Activated CD8-positive, alpha-beta T cell treated with anti-CD3 and anti-CD28 coated beads, Interleukin-2, amount 10 ng/mL, durations not matched to agents 7 days and 5 days (primary cell): ENCODE results near the gene KLHL26. TPM values are rescaled to one million over a fixed set of nuclear protein-coding genes. Genes with fewer than 3 reads are reported as not detected.

ENCODE experiments used
- ATAC-seq: fragments of 150-1000 bp; cut with Tn5 transposase; one replicate; pipeline ENCODE4 v1.10.0; 2021; ENCODE audit warnings: moderate library complexity
- CTCF ChIA-PET: fragments of 350-600 bp; sonication (Branson Sonifier 250); formaldehyde crosslinking; loops from one replicate; lab custom pipeline; 2021; ENCODE audit warnings: antibody characterized with exemption; lab: Charles Lee
- POLR2A ChIA-PET: fragments of 350-600 bp; sonication (Branson Sonifier 250); formaldehyde crosslinking; loops from one replicate; lab custom pipeline; 2021; ENCODE audit warnings: antibody characterized with exemption; lab: Charles Lee
- DNase-seq: peaks from one replicate; pipeline ENCODE4 v3.0.0-alpha.2; 2020
- H3K27ac Mint-ChIP-seq: one replicate; pipeline ENCODE4 v1.8.0; 2021; ENCODE audit warnings: mild to moderate bottlenecking, mixed read lengths
- H3K27me3 Mint-ChIP-seq: one replicate; pipeline ENCODE4 v1.8.0; 2021; ENCODE audit warnings: low read depth, mixed read lengths
- H3K36me3 Mint-ChIP-seq: one replicate; pipeline ENCODE4 v1.8.0; 2021; ENCODE audit warnings: low read depth, mixed read lengths
- H3K4me1 Mint-ChIP-seq: one replicate; pipeline ENCODE4 v1.8.0; 2021; ENCODE audit warnings: low read depth, mixed read lengths
- H3K4me3 Mint-ChIP-seq: one replicate; pipeline ENCODE4 v1.8.0; 2021; ENCODE audit warnings: mild to moderate bottlenecking, mixed read lengths
- H3K9me3 Mint-ChIP-seq: one replicate; pipeline ENCODE4 v1.8.0; 2022; ENCODE audit warnings: mixed read lengths; ENCODE audit not compliant: insufficient read depth
- total RNA-seq, 2 experiments: library from RNA; stranded (reverse); gene quantifications; one replicate each; pipeline ENCODE4 v1.2.3, GENCODE V29; 2021

Gene KLHL26
- total RNA-seq, 2 experiments from 2014 or later = 13.2 to 13.4 TPM

DNA sequence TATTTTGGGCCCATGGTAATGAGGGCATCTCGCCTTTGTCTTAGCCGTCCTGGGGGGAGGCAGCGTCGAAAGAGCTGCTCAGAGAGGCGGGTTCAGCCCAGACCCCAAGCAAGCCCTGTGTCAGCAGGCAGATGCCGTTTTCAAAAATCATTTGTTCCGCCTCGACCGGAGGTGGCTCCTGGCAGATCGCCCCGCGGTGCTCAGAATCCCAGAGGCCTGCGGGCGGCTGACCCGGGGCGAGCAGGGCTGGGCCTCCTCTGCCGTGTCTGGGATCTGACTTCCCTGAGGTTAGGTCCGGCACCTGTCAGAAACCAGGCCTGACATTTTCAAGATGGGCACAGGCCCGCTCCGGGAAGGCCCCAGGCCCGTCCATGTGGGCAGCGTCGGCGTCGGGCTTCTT, 82.7 kb downstream of the KLHL26 start:
- Mint-ChIP-seq H3K4me3 (no peak overlapping the region), H3K36me3 (no peaks in the 10 kb centered on the region), H3K27ac (no peak overlapping the region), H3K4me1 (peaks cover 8% of the 10 kb centered on the region), H3K27me3 (no peaks in the 10 kb centered on the region), H3K9me3 (no peaks in the 10 kb centered on the region)
- ATAC-seq (no peak), DNase-seq (no peak)
- POLR2A ChIA-PET = no interaction called here
- CTCF ChIA-PET = no interaction called here

Other genes starting within 250 kb of the KLHL26 start
- under 1 TPM; 0.53 to 0.68 TPM for gene LRRC25, start 239.4 kb upstream of the KLHL26 start, total RNA-seq
- 100 to 1,000 TPM; 198 to 204 TPM for gene SSBP4, start 217.6 kb upstream of the KLHL26 start, total RNA-seq
- gene ISYNA1, start 198.9 kb upstream of the KLHL26 start, total RNA-seq = 10 to 100 TPM; 26.7 to 33.5 TPM
- 10 to 100 TPM; 20.8 to 22.3 TPM for gene ELL, start 115.0 kb upstream of the KLHL26 start, total RNA-seq
- 100 to 1,000 TPM; 245 to 247 TPM for gene FKBP8, start 93.5 kb upstream of the KLHL26 start, total RNA-seq
- 100 to 1,000 TPM; 101 to 108 TPM for gene KXD1, start 79.2 kb upstream of the KLHL26 start, total RNA-seq
- gene UBA52, start 65.2 kb upstream of the KLHL26 start, total RNA-seq = 1,000 to 10,000 TPM; 1,452 to 1,556 TPM
- 10 to 100 TPM; 91.5 to 98.7 TPM for gene REX1BD, start 48.2 kb upstream of the KLHL26 start, total RNA-seq
- gene CRLF1, start 30.2 kb upstream of the KLHL26 start, total RNA-seq = not detected
- not detected for gene TMEM59L, start 24.2 kb upstream of the KLHL26 start, total RNA-seq
- gene CRTC1, start 46.7 kb downstream of the KLHL26 start, total RNA-seq = 1 to 10 TPM; 7.0 to 8.0 TPM
- gene COMP, start 154.3 kb downstream of the KLHL26 start, total RNA-seq = not detected
- 10 to 100 TPM; 81.8 to 84.0 TPM for gene UPF1, start 194.9 kb downstream of the KLHL26 start, total RNA-seq